Stimulated activated CD8-positive, alpha-beta memory T cell treated with anti-CD3 and anti-CD28 coated beads, Interleukin-4, amount 100 ng/mL, for 48 hours (primary cell): ENCODE data around the gene SOX5.
"Not testable (repeated sequence)": the region's sequence is repeated elsewhere in the genome, so short reads cannot be mapped to it uniquely, and the experiment has no call there.

Experiments
- DNase-seq: peaks from one replicate; pipeline ENCODE4 v3.0.0-alpha.2; 2020

Gene SOX5

GRCh38 chr12:23827353-23827752, 122.1 kb downstream of the SOX5 start:
- DNase-seq: no peak

DNA sequence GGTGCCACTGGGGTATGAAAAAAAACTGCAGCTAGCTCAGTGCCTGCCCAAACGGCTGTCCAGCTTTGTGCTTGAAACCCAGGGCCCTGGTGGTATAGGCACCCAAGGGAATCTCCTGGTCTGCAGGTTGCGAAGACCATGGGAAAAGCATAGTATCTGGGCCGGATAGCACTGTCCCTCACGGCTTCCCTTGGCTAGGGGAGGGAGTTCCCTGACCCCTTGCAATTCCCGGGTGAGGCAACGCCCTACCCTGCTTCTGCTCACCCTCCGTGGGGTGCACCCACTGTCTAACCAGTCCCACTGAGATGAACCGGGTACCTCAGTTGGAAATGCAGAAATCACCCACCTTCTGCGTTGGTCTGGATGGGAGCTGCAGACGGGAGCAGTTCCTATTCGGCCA, 124.3 kb downstream of the SOX5 start:
- DNase-seq: not testable (repeated sequence)

- no peak for DNase-seq
Observed at GRCh38 chr12:23824358-23824757, 125.1 kb downstream of the SOX5 start.

DNA sequence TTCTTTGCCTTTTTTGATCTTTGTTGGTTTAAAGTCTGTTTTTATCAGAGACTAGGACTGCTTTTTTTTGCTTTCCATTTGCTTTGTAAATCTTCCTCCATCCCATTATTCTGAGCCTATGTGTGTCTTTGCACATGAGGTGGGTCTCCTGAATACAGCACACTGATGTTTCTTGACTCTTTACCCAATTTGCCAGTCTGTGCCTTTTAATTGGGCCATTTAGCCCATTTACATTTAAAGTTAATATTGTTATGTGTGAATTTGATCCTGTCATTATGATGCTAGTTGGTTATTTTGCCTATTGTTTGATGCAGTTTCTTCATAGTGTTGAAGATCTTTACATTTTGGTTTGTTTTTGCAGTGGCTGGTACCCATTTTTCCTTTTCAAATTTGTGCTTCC, 126.6 kb downstream of the SOX5 start:
- DNase-seq: not testable (repeated sequence)

DNA sequence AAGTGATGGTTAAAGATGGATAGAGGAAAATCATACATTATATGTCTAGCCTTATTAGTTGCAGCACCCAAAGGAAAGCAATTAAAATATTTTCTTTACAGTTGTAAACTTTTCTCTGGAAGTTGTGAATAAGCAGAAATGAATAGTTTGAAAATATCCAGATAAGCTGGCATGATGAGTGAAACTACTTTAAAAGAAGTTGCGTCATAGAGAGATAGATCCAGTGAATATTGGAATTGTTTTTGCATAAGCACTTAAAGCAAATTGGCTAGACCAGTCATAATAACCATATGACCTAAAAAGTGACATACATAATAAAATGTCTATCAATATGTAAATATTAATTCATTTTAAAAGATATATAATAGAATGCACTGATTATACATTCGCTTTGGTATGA, 132.1 kb downstream of the SOX5 start:
- no peak for DNase-seq

- DNase-seq: no peak
Observed at GRCh38 chr12:23816394-23816851, 133.0 kb downstream of the SOX5 start.

DNA sequence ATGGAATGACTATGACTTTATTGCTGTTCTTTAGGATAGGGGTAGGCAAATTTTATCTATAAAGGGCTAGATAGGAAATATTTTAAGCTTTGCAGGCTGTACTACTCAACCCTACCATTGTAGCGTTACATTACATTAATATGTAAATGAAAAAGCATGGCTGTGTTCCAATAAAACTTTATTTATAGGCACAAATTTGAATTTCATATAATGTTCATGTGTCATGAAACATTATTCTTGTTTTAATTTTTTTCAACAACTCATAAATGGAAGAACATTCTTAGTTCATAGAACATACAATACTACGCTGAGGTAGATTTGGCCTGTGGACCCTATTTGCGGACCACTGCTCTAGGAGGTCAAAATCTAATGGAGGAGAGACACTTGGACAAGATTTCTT, 133.7 kb downstream of the SOX5 start:
- no peak for DNase-seq

- DNase-seq: no peak
Observed at GRCh38 chr12:23813206-23813605, 136.3 kb downstream of the SOX5 start.

- no peak for DNase-seq
Observed at GRCh38 chr12:23810329-23810902, 139.1 kb downstream of the SOX5 start.

DNA sequence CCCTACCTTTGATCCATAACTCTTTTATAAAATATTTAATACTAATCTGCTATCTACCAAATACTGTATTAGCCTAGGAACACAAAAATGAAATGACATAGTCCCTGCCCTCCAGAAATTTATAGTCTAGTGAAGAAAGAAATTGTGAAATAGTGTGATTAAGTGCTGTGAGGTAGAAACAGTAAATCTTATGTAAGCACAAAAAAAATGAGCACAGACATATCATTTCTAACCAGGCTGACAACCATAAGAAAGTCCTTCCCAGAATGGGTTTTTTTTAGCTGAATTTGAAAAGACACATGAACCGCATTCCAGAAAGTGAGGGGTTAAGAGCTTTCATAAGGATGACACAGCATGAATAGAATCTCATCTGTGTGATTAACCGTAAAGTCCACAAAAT, 145.9 kb downstream of the SOX5 start:
- no peak for DNase-seq

DNA sequence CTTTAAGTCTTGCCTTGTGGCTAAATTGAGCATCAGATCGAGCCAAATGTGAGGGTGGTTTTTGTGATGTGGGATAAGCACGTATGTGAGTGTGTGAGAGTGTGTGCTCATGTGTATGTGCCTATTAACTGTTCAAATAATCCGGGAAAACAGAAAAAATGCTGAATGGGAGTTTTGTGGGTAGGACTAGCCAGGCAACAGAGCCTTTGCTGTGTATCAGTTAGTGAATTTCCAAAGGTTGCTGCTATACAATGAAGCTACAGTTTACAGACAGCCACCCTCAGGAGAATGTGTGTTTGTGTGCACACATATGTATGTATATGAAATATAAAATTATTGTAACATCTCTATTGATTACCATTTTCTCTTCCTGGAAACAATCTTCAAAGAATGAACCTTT, 154.0 kb downstream of the SOX5 start:
- no peak for DNase-seq

DNA sequence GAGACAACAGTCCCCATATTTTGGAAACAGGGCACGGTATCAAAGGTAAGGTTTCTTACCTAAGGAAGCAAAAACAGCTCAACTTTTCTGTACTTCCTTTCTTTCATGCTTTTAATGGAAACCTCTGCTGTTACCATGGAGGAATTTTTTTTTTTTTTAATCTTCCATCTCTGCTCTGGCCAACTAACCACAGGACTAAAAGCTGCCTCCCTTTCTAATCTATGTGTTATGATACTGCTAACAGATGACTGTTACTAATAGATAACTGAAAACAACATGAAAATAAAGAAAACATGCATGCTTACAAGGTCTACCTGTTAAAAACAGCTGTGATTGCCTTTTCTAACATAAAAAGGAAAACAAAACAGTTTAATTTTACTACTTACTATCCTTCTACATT, 168.4 kb downstream of the SOX5 start:
- no peak for DNase-seq

DNA sequence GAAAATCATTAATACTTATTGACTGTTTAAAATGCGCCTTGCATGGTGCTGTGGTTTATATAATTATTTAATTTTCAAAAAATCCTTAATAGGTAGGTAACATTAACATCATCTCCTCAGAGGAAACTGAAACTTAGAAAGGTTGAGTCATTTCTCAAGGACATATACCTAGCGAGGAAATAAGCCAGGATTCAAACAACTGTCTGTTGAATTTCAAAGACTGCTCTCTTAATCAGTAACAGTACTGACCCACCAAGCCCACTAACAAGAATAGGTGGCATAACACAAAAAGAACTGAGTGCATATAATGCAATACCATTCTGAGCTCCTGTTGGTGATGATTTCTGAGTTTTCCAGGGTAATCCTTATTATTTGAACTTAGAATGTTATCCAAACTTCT, 174.3 kb downstream of the SOX5 start:
- DNase-seq: no peak

DNA sequence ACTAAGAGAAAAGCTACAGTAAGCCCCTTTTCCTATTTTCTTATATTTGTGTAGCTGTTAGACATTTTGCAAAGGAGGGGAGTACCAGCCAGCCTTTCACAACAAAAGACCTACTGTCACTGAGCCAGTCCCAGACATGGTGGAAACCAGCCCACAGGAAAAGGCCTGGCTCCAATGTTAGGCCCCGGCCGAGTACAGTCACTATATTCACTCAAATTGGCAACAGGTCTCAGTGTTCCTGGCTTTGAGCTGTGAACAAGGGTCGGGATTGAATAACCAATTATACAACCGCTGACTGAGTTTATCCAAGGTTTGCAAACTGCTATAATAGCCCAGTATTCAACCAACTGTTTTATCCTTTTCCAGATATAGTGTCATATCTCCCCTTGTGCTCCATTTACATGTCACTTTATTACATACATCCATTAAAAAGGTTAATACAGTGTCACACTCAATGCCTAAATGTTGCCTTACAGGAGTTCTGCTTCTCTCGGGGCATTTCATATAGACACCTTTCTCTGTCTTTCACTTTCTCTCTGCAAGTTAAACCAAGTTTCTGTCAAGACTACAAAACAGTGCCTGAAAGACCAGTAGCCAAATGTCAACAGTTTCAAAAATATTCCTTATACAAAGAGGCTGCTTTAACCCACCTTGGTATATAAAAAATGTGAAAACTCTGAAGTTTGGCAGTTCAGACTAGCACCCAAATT, 178.1 kb downstream of the SOX5 start:
- DNase-seq: no peak

- no peak for DNase-seq
Observed at GRCh38 chr12:23770202-23770938, 179.1 kb downstream of the SOX5 start.

GRCh38 chr12:23767834-23768233, 181.6 kb downstream of the SOX5 start:
- DNase-seq: no peak

- no peak for DNase-seq
Observed at GRCh38 chr12:23763724-23764123, 185.7 kb downstream of the SOX5 start.

DNA sequence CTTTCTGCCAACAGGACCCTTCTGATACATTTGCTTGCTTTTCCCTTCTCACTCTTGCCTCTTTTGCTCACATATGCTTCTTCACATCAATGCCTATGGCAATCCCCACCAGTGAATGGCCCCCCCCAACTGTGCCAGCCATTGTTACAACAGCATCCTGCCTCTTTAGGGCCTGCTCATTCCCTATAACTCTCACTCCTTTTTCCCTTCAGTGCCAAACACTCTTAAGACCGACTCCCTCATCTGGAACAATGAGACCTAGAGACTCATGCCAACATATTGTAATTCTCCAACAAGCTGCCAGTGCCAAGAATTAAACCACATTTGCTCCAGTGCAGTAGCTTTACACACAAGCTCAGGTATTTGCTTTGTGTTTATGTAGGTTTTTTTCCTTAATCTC, 189.0 kb downstream of the SOX5 start:
- DNase-seq: no peak

DNA sequence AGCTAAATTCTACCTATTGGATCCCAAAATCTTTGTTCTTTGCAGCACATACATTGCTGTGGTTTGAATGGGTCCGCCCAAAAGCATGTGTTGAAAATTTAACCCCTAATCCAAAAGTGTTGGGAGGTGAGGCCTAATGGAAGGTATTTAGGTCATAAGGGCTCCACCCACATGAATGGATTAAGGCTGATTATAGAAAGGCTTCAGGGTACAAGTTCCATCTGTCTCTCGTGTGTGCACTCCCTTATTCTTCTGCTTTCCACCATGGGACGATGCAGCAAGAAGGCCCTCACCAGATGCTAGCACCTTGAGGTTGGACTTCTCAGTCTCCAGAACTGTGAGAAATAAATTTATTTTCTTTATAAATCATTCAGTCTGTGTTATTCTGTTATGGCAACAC, 190.9 kb downstream of the SOX5 start:
- no peak for DNase-seq

GRCh38 chr12:23757541-23757962, 191.9 kb downstream of the SOX5 start:
- DNase-seq: no peak

DNA sequence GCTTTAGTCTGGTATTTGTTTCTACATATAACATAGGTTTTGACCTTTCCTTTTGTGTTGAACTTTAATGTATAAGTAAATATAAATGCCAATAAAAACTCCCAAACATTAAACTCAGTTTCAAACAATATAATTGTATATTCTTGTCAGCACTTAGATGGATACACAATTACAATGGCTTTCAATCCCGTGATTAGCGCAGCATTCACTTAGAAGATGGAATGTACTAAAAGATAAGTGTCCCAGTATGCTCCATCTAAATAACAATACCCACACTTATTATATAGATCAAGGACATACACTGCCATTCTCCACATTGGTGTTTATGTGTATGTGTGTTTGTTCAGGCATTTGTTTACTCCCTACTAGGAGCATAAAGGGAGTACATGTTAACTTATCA, 193.1 kb downstream of the SOX5 start:
- DNase-seq: no peak

DNA sequence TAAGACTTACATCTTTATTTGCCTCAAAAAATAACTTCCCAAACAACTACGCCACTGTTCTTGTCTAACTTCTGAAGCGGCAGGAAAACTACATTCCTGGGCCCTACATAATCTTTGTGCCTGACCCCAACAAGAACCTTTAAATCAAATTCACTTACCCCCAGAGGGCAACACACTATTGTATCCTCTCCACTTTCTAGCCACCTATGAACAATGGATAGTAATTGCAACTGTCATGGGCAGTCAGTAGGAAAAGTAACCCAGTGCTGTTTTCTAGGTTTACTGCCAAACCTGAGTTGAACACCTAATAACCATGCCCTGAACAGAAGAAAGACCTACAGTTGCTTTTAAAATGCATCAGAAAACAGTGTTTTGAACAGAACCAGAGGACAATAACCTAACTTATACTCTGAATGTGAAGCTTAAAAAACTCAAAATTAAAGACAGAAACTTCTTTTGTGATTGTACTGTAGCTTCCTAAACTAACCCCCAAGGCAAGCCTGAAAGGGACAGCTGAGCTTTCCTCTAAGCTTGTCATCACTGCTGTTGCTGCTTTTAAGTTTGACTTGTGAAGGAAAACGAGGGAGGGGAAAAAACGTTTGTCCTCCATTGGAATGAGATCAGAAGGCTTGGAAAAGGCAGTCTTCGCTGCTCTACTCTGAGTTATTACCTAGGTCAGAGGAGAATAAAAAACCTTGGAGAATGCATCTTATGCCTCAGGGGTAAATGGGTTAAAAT, 195.7 kb downstream of the SOX5 start:
- no peak for DNase-seq

GRCh38 chr12:23752245-23752644, 197.2 kb downstream of the SOX5 start:
- no peak for DNase-seq

GRCh38 chr12:23751641-23752040, 197.8 kb downstream of the SOX5 start:
- no peak for DNase-seq
